ENCODE results near the gene FAM237A.

Gene FAM237A

DNA sequence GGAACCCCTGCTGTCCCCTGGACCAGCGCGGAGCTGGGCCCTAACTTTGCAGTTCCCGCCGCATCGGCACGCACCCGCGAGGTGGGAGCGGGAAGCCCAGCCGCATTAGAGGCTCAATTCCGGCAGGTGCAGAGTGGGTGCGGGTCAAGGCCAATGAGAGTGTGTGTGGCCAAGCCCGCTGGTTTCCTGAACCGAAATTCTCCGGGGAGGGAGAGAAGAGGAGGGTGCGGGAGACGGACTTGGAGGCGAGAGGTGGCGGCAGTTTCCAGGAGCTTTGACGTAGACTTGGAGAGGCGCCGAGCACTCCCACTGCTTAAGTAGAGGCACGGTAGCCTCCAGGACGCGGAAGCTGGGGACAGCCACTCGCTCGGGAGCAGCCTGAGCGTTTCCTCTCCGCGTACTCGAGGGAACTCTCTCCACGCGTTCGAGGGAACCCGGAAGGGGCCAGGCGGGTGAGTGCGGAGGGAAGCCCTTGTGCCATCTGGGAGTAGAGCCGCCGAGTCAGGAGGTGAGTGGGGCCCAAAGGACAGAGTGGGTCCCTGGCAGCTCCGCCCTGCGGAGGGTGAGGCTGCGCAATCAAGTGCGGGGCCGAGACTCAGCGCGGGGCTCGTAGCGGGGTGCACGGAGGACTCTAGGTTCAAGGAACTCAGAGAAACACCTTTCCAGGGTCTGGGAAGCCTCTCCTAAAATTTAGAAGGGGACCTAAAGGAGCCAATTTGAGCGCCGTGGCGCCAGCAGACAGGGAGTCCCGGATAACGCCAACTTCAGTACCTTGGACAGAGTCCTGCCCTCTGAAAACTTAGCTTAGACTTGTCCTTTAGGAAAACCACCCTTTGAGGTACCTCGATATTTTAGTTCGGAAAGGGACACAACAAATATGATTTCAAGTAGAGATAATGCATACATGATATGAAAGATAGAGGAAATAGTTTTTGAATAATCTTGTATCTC lies at the start of gene FAM237A:
TSS of gene FAM237A (plus strand) at position 413 of the 951 bp plus-strand sequence. CDS start 1,750 bp downstream, outside the sequence.
- no peak for DNase-seq (ENCODE audit: low read depth in 2 of 2)

DNA sequence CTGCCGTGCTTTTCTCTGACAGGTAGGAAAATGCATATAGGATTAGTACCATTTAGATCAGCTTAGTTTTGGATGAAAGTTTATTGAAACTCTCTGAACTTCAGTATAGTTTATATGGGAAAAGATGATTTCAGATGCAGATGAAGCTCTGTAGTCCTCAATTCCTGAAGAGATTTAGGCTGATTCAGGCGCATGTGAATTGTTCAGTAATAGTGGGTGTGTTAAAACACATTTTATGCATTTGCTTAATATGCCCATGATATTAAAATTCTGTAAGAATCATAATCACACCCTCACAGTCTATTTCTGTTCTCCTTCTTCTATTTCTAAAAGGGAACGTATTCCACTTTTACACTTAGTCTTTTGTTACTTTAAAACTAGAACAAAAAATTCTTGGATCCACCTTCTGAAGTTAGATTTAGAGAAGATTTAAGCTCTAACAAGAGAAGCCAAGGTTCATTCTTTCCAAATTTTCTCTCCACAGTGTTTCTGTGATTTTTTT lies 44.5 kb upstream of the FAM237A start:
- DNase-seq (ENCODE audit: low read depth in 2 of 2): no peak

DNA sequence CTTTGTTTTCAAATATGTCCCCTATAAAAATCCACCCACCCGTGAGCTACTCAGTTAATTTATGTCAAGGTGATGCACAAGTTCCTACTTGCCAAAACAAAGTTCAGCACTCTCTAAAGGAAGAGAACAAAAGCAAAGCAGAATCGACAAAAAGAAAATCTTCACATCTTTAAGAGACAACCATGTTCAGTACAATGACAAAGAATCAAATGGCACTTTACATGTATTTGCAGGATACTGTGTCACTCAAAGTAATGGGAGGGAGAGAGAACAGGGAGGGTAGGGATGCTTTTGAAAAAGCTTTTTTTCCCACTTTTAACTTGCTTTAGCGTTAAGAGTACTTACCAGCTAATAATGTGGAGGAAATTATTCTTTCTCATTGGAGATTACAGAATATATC lies 39.0 kb upstream of the FAM237A start:
- DNase-seq (ENCODE audit: low read depth in 2 of 2): no peak

DNA sequence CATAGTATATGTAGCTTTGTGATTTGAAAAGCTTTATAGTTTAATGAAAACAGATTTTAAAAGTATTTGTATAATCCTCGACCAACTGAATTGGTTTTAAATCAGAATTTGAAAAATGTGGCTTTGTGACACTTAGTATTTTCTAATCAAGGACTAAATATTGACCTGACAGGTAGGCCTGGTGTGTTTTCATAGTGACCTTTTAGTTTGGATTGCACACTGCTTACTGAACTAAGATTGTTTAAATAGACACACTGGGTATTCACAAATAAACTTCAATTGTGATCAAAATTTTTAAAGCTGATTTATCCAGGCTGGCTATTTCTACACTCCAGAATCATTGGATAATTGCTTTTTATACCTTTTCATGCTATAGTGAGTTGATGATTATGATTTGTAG lies 31.8 kb upstream of the FAM237A start:
- DNase-seq (ENCODE audit: low read depth in 2 of 2): no peak

DNA sequence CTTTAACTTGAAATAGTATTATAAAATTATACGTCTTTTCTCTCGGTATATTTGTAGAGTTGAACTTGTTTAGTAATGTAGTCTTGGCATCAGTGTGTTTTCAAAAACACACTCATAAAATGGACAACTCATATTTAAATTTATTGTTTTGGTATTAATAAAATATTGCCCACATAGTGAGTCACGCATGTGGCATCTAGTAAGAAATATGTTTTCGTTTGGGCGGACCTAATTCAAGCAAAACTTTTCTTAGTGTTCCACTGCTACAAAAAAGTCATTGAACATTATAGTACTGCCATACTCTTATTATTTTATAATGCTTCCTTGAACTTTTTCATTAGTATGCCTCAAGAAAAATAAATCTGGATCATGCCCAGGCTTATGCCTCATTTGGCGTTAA lies 31.1 kb upstream of the FAM237A start:
- DNase-seq (ENCODE audit: low read depth in 2 of 2): no peak

DNA sequence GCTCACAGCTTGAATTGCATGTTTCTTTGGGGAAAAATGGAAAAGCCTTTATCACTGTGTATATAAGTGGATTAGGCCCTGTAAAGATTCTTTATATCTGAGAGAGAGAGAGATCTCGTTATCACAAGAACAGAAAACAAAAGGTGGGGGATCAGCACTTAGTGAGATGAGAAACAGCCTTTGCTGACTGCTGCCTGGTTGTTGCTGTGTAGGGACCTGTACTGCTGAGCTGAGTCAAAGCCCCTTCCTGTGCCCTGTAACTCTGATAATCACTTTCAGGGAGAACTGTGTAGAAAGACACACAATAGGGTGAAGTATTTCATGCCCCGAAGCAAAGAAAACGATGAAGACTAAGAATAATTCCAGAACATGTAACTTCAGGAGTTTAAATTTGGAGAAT lies 30.6 kb upstream of the FAM237A start:
- DNase-seq (ENCODE audit: low read depth in 2 of 2): no peak

DNA sequence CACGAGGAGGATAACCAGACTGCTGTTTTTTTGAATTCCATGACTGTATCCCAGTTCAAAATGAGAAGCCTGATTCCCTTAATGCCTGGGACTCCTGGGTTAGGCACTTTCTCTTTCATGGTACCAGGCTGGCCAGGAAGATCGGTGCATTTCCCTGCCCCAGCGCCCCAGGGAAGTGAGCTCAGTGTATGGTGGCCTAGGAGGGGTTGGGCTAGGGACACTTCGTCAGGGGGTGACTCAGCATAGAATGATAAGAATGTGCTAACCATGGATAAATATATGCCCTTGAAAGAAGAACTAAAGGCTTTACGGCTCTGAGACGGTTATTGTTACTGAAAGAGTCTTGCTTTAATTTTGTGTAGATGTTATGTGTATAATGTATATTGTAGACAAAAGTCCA lies 27.5 kb upstream of the FAM237A start:
- DNase-seq (ENCODE audit: low read depth in 2 of 2): no peak

DNA sequence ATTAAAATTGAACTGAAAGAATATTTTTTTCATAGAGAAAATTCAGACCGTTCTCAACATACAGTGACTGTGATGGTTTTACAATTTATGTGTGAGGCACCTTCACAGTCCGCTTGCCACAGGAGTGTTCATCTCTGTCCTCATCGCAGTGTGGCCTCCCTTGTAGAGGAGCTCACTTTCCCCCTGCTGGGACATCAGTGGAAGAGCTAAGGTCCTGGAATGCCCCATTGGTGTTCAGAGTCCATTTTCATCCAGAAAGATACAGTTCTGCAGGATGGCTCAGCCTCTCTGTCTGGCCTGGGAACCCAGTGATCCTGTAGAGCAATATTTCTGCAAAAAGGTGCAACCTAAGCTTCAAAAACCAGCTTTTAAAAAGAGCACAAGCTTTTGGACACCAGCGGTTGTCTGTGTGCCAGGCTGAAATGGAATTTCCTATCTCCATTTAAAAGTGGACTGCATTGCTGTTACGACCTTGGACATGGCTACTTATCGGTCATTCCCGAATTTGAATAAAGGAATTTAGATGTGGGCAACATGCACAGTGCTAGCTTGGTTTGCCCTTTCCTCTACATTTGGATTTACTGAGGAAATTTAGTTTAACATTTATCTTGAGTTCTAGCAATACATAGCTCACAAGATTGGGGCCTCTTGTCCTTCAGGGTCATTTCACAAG lies 26.7 kb upstream of the FAM237A start:
- DNase-seq (ENCODE audit: low read depth in 2 of 2): no peak

DNA sequence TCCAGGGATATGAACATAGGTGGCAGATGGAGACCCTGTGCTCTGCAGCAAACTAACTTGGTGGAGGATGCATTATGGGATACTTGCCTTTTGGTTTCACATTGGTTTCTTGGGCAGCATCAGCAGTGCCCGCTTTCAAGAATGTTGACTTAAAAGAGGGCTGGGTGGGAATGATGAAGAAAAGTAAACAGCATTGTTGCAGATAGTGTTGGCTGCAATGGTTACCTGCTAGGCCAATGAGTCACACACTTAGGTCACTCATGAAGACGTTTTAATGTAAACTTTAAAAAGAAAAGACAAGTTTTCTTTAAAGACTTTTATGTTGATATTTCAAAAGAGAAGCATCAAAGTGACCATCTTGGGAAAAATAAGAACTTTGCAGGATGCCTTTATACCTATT lies 26.1 kb upstream of the FAM237A start:
- no peak for DNase-seq (ENCODE audit: low read depth in 2 of 2)

DNA sequence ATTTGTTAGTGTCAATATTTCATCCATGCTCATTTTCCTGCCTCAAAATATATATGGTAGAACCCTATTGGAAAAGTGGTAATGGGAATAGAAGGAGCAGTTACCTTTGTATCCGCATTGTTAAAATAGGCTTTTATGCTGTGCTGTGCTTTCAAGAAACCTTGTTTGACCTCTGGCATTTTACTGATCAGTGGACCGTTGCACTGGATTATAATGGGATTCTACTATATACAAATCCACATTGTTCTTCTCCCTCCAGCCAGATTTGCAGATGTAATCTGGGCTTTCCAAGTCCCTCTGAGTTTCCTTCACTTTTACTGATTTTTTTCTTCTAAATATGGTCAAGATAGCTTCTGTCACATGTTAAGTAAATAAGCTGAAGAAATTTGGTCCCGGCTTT lies 23.3 kb upstream of the FAM237A start:
- no peak for DNase-seq (ENCODE audit: low read depth in 2 of 2)

DNA sequence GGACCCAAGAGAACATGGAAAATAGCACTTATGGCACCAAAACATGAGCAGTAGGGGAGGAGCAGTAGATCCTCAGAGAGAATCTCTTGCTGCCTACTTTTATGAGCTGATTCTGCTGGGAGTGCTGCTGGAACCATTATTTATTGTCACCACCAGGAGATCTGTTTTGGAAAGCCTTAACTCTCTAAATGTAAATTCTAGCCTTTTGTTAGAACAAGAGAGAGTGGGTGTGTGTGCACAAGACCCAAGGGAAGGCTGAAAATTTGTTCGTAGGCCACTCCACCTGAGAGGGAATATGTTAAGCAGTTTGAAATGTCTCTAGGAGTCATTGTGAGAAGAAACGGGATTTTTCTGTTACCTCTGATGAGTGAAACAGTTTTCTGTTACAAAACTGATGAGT lies 16.2 kb upstream of the FAM237A start:
- no peak for DNase-seq (ENCODE audit: low read depth in 2 of 2)

DNA sequence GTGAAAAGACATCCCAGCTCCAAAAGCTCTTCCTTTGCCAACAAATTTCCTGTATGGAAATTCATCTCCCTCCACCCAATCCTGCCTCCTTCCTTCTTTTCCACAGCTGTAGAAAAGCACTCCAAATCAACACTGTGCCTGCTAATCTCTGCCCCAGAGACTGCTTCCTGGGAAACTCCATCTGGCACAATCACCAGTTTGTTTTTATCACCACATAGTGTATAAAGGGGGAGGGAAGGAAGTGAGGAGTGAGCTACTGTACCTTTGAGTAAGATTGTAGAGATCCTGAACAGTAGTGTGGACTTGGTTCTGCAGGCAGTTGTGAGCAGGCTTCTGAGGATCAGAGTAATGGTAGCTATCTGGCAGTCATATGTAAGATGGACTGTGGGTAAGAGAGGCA lies 14.7 kb upstream of the FAM237A start:
- DNase-seq (ENCODE audit: low read depth in 2 of 2): no peak

DNA sequence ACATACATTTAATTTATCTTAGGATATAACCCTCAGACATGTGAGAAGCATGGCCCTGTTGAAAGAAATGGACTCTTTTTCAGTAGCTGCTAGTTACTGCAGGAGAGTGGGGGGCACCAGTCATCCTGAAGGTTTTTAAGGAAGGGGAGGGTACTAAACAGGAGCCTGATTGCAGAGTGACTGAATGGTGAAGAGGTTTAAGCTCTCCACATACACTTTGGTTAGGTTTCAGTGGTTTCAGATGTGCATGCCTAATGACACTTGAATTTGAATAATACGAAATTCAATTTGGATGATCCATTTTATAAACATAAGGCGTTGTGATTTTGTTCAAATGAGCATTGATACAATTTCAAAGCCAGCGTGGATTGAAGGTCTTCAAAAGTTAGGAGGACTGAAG lies 10.9 kb upstream of the FAM237A start:
- DNase-seq (ENCODE audit: low read depth in 2 of 2): no peak

DNA sequence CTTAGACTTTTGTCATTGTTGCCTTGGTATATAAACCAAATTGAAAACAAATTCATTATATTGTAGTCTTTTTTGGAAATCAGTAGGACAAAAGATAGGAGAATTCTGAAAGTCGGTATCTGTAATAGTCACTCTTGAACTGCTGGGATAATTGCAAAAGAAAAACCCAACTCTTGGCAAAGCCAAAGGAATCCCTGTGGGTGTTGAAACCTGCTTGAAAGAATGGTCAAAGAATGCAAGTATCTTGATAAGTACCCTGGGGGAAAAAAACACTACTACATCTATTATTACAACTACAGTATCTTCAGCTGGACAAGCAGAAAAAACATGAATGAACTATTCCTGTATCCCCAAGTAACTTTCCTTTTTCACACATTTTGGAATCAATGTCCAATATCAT lies 7.3 kb upstream of the FAM237A start:
- DNase-seq (ENCODE audit: low read depth in 2 of 2): no peak

DNA sequence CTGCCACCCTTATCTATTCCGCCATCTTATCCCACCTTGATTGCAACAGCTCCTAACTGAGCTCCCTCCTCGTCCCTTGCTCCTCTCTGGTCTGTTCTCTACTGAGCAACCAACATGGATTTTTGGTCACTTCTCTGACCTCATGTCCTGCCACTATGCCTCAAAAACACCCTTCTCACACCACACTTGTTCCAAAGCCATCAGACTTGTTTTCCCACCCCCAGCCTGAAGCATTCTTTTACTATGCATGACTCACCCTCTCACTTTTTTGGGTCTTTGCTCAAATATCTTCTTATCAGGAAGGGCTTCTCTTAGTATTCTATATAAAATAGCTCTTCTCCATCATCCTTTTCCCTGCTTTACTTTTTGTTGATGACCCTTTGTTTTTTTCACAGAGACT lies 2.7 kb upstream of the FAM237A start:
- DNase-seq (ENCODE audit: low read depth in 2 of 2): no peak

DNA sequence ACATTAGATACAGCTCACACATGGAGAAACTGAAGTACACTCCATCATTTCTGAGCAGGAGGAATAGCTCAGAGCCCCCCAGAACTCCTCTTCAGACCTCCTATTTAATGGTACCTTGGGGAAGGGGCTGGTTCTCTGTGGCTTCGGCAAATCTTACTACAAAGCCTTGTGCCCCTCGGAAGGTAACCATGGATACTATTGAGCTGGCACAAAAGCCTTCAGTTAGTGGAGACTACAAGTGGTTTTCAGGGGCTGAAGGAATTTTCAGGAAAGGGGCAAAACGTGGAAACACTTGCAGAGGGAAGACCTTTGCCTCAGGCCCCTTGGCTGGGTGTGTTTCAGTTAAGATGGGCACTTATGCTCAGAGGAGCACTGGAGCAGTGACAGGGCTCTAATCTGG lies 1.1 kb upstream of the FAM237A start:
- DNase-seq (ENCODE audit: low read depth in 2 of 2): no peak

DNA sequence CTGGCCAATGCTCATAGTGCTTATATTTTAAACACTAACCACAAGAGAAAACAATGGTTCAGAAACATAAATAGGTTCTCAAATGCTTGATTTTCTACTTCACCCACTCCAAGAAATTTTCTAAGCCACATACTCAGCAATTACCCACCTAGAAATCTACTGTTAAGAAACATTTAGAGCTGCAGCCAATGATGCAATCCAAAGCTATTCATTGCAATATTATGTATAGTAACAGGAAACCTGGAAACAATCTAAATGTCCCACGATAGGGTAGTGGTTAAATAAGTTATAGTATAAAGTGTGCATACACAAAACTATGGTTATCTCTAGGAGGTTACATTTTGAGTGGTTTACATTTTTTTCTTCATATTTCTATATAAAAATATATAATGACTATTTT lies 5.7 kb downstream of the FAM237A start:
- DNase-seq (ENCODE audit: low read depth in 2 of 2): no peak

DNA sequence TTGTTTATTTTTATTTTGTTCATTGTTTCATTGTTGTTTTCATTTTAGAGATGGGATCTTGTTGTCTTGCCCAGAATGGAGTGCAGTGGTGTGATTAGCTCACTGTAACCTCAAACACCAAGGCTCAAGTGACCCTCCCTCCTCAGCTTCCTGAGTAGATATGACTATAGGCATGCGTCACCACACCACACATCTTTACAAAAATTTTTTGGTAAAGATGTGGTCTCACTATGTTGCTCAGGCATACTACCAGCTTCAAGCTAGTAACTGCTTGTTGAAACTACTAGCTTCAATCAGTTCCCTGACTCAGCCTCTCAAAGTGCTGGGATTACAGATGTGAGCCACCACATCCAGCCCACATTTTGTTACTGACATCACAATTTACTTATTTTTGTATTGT lies 14.8 kb downstream of the FAM237A start:
- DNase-seq (ENCODE audit: low read depth in 2 of 2): no peak

DNA sequence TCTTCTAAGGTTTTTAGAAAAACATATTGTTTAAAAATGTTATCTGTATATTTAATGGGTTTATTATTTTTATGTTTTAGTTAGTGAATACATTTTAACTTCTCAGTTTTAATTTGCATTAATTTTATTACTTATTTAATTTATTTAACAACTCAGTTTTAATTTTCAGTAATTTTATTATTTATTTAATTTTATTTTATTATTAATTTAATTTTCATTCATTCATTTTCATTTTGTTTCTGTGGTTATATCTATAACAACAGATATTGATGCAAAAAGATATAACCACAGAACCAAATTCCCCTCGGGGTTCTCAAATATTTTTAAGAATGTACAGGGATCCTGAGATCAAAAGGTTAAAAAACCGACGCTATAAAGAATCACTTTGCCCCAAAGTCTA lies 23.0 kb downstream of the FAM237A start:
- no peak for DNase-seq (ENCODE audit: low read depth in 2 of 2)

DNA sequence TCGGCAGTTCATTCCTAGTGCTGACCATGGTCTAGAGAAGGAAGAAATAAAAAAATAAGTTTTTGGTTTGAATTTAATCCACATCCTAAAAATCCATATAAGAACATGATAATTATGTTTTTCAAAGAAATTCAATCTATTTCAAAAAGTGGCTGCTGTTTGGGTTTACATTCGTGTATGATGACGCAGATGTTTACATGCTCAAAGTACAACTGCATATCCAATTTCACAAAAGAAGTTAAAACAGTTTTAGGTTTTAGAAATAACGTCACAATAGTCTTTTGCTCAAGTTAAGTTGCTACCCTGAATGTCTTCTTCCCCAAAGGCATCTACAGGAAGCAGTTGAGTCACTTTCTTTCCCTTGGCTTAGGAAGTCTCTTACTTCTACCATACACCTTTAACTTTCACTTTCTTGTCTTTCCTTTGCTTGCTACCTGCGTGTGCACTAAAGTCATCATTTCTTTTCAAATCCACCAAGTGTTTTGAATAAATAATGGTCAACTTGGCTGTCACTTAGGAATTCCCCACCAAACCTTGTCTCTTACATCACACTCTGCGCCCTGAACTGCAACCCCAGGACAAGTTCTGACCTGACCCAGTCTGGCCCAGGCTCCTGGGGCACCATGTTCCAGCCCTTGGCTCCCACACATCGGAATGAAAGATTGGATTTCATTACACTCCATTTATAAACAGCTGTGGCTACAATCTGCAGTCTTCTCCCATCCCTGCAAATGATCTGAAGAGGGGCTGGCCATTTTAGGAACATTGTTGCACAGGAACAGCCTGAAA lies 28.4 kb downstream of the FAM237A start:
- DNase-seq (ENCODE audit: low read depth in 2 of 2): no peak

DNA sequence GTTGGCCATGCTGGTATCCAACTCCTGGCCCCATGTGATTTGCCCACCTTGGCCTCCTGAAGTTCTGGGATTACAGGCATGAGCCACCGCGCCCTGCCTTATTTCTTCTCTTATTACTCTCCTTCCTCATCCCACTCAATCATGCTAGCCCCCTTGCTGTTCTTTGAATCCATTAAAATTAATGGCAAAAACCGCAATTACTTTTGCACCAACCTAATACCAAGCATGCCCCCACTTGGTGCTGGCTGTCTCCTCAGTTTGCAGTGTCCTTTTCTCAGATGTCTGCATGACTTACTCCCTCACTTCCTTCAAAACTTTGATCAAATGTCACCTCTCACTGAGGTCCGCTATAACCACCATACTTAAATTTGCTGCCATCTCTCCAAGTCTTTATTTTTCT lies 41.3 kb downstream of the FAM237A start:
- no peak for DNase-seq (ENCODE audit: low read depth in 2 of 2)

DNA sequence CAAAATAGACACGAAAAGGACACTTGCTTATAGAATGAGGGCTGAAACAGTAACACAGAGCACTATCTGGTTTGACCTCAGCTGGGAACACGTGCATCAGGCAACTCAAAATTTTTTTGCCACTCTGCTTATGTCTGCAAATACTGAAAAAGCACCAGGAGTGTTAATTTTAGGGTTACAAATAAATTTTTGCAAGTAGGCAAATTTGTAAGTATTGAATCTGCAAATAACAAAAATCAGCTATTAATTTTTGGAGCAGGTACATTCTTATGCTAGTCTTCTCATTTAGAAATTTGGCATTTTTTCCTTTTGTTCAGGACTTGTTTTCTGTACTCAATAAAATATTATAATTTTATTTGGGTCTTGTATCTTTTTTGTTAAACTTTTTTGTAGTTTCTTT lies 46.2 kb downstream of the FAM237A start:
- DNase-seq (ENCODE audit: low read depth in 2 of 2): no peak
